ENCODE data around the gene MSH5. TPM values are rescaled to one million over a fixed set of nuclear protein-coding genes. Genes with fewer than 3 reads are reported as not detected.

MSH5 gene
- total RNA-seq, 1 experiment from 2014 or later = 22.4 TPM

DNA sequence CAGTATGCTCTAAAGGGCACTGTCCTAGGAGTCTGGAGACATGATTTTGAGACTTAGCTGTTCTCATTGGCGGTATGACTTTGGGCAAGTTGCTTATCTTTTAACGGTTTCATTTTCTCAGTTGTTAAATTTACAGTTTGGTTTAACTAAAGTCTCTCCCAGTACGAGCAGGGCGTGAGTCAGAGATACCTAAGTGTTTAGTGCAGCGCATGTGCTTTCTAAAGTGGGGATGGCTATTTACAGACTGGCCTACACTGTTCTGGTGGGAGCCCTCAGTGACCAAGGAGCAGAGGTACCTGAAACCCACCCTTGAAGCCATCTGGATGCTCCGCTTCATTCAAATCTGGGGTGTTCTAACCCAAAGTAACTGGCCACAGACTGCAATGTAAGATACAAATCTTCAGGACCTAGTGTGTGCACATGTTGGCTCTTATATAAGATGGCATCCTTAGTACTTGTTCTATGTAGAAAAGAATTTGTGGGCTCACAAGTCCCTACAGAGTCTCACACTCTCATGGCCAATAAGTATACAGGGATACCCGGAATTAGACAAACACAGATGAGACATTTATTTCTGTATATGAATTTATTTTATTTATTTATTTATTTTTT is 10.7 kb downstream of the MSH5 start:
- Mint-ChIP-seq H3K4me3 (no peak overlapping the region), H3K4me1 (no peaks in the 10 kb centered on the region), H3K36me3 (ENCODE audit: insufficient read depth in 1 of 3, low read depth in 3 of 3) (peaks cover 6 to 24% (median 15%) of the 10 kb centered on the region in 3 experiments; a peak in 6 of 7 replicates), H3K9me3 (no peaks in the 10 kb centered on the region), H3K27ac (no peak overlapping the region), H3K27me3 (ENCODE audit: low read depth) (no peaks in the 10 kb centered on the region)
- Histone ChIP-seq H4K91ac (ENCODE audit: insufficient read length, low read depth, low read length) (no peak overlapping the region), H3K79me2 (ENCODE audit: insufficient read depth, low read length) (no peaks in the 10 kb centered on the region), H2BK15ac (ENCODE audit: low read depth, low read length) (no peak overlapping the region), H2BK12ac (ENCODE audit: insufficient read length, low read depth, low read length) (no peak overlapping the region), H2BK120ac (ENCODE audit: low read depth, low read length, poor library complexity, severe bottlenecking) (no peak overlapping the region), H3K4me2 (ENCODE audit: insufficient read depth, insufficient read length, low read length) (no peak overlapping the region), H4K20me1 (ENCODE audit: control insufficient read depth, insufficient read depth, insufficient read length) (no peaks in the 10 kb centered on the region), H3K18ac (ENCODE audit: insufficient read length, low read depth, low read length) (no peak overlapping the region), H3K23ac (ENCODE audit: insufficient read length, low read depth, low read length) (no peak overlapping the region), H3K79me1 (ENCODE audit: insufficient read depth, low read depth, low read length, poor library complexity, severe bottlenecking) (no peaks in the 10 kb centered on the region), H3K4me1 (ENCODE audit: insufficient read depth, low read length) (no peaks in the 10 kb centered on the region), H2AK5ac (ENCODE audit: insufficient read length, low read length) (no peak overlapping the region), H4K8ac (replicated peaks; ENCODE audit: insufficient read length, low read depth, low read length) (no peak overlapping the region), H2BK20ac (ENCODE audit: low read depth, low read length, poor library complexity, severe bottlenecking) (no peak overlapping the region), H3K9ac (ENCODE audit: extremely low read depth, insufficient read length, low read length) (no peak overlapping the region), H3K4ac (ENCODE audit: low read depth, low read length) (no peak overlapping the region), H3K14ac (ENCODE audit: insufficient read depth, low read length) (no peak overlapping the region), H4K5ac (ENCODE audit: insufficient read length, low read depth, low read length) (no peak overlapping the region), H2BK5ac (ENCODE audit: insufficient read length, low read length) (no peak overlapping the region), H3K56ac (ENCODE audit: insufficient read length, low read depth, low read length) (no peak overlapping the region), H3T11ph (ENCODE audit: low read length) (no peak overlapping the region), H3K27ac (ENCODE audit: insufficient read length, low read depth, low read length) (no peak overlapping the region), H3K9me3 (ENCODE audit: control insufficient read depth, low read depth, low read length) (no peaks in the 10 kb centered on the region), H3K27me3 (ENCODE audit: insufficient read depth, low read length) (no peaks in the 10 kb centered on the region), H3K23me2 (ENCODE audit: insufficient read length, low read depth, low read length, poor library complexity, severe bottlenecking) (no peaks in the 10 kb centered on the region), H2AFZ (ENCODE audit: low read length) (no peak overlapping the region)
- TF ChIP-seq, protein P1, sequence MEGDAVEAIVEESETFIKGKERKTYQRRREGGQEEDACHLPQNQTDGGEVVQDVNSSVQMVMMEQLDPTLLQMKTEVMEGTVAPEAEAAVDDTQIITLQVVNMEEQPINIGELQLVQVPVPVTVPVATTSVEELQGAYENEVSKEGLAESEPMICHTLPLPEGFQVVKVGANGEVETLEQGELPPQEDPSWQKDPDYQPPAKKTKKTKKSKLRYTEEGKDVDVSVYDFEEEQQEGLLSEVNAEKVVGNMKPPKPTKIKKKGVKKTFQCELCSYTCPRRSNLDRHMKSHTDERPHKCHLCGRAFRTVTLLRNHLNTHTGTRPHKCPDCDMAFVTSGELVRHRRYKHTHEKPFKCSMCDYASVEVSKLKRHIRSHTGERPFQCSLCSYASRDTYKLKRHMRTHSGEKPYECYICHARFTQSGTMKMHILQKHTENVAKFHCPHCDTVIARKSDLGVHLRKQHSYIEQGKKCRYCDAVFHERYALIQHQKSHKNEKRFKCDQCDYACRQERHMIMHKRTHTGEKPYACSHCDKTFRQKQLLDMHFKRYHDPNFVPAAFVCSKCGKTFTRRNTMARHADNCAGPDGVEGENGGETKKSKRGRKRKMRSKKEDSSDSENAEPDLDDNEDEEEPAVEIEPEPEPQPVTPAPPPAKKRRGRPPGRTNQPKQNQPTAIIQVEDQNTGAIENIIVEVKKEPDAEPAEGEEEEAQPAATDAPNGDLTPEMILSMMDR (conservative IDR thresholded peaks at IDR 0.05) = no peak
- WGBS (ENCODE audit: extremely low coverage, insufficient read length, low lambda C conversion rate) = no CpG with 5 or more reads among the region's 7 CpGs
- no peak for DNase-seq
